ENCODE results near the gene ZBED4.

GRCh38 chr22:49850959-49851802, 2.5 kb upstream of the ZBED4 start:
- no peak for TF ChIP-seq CTCF (IDR thresholded peaks at IDR 0.05; ENCODE audit: insufficient read depth, low read length, poor library complexity, severe bottlenecking)
- no peak for TF ChIP-seq EZH2phosphoT487 (conservative IDR thresholded peaks at IDR 0.05; ENCODE audit: low read length)
